BE2C (cell line): ENCODE data around the gene POU3F1.

Experiments
- DNase-seq: peaks from one replicate; pipeline ENCODE4 v3.0.0-alpha.2; 2020
- H3K27me3 ChIP-seq: fragments of 250-450 bp; sonication (Bioruptor Pico); 2 replicates; pipeline ENCODE4 v1.5.1; 2020; ENCODE audit warnings: mild to moderate bottlenecking
- H3K36me3 ChIP-seq: fragments of 250-450 bp; sonication (Bioruptor Pico); 2 replicates; pipeline ENCODE4 v1.5.1; 2020; ENCODE audit warnings: mild to moderate bottlenecking
- H3K4me1 ChIP-seq: fragments of 250-450 bp; sonication (Bioruptor Pico); 2 replicates; pipeline ENCODE4 v1.5.1; 2020
- H3K4me3 ChIP-seq: 2 replicates; pipeline ENCODE4 v1.5.1; 2011; ENCODE audit warnings: low read depth, low read length
- H3K9me3 ChIP-seq: fragments of 250-450 bp; sonication (Bioruptor Pico); 2 replicates; pipeline ENCODE4 v1.5.1; 2020
- CTCF ChIP-seq: IDR thresholded peaks from 2 replicates; pipeline ENCODE4 v1.5.1; 2012; ENCODE audit warnings: mild to moderate bottlenecking, low read depth, low read length

Gene POU3F1

GRCh38 chr1:38084700-38085099 lies 38.1 kb upstream of the POU3F1 start:
- TF ChIP-seq CTCF: no peak
- H3K9me3 ChIP-seq: no peaks in the 10 kb centered on the region
- H3K4me3 ChIP-seq: no peak overlapping the region
- no peaks in the 10 kb centered on the region for H3K4me1 ChIP-seq
- no peak for DNase-seq
- no peaks in the 10 kb centered on the region for H3K27me3 ChIP-seq
- no peaks in the 10 kb centered on the region for H3K36me3 ChIP-seq

DNA sequence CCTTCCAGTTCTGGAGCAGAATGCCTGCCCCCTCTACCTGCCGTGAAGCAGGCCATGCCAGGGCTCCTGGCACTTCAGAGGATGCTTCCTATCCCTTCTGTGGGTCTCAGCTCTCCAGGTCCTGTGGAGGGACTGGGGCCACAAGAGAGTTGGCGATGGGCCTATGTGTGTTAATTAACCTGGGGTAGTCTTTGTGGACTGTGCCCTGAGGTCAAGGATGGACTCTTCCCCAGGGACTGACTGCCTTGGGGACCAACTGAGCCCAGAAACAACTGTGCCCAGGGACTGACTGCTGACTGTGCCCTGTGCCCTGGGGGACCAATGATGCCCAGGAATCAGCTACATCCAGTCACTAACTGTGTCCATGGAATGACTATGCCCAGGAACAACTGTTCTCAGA lies 37.5 kb upstream of the POU3F1 start:
- Histone ChIP-seq H3K9me3 (no peaks in the 10 kb centered on the region), H3K36me3 (no peaks in the 10 kb centered on the region), H3K4me1 (no peaks in the 10 kb centered on the region), H3K4me3 (no peak overlapping the region), H3K27me3 (no peaks in the 10 kb centered on the region)
- DNase-seq: no peak
- no peak for TF ChIP-seq CTCF

GRCh38 chr1:38083541-38083940 lies 36.9 kb upstream of the POU3F1 start:
- DNase-seq: peak; percentile 23

GRCh38 chr1:38082769-38083263 lies 36.2 kb upstream of the POU3F1 start:
- no peak for TF ChIP-seq CTCF
- no peak overlapping the region for H3K4me3 ChIP-seq
- no peaks in the 10 kb centered on the region for H3K4me1 ChIP-seq
- no peaks in the 10 kb centered on the region for H3K27me3 ChIP-seq
- no peaks in the 10 kb centered on the region for H3K9me3 ChIP-seq
- DNase-seq: no peak
- no peaks in the 10 kb centered on the region for H3K36me3 ChIP-seq

More at GRCh38 chr1:38083541-38083940, 36.9 kb upstream of the POU3F1 start:
- no peaks in the 10 kb centered on the region for H3K36me3 ChIP-seq
- H3K4me3 ChIP-seq: no peak overlapping the region
- TF ChIP-seq CTCF: no peak
- H3K4me1 ChIP-seq: no peaks in the 10 kb centered on the region
- H3K27me3 ChIP-seq: no peaks in the 10 kb centered on the region
- H3K9me3 ChIP-seq: no peaks in the 10 kb centered on the region

GRCh38 chr1:38079019-38079418 lies 32.4 kb upstream of the POU3F1 start:
- Histone ChIP-seq H3K36me3 (no peaks in the 10 kb centered on the region), H3K4me3 (no peak overlapping the region), H3K4me1 (peaks cover 4% of the 10 kb centered on the region), H3K9me3 (no peaks in the 10 kb centered on the region), H3K27me3 (no peaks in the 10 kb centered on the region)
- DNase-seq: no peak
- no peak for TF ChIP-seq CTCF

DNA sequence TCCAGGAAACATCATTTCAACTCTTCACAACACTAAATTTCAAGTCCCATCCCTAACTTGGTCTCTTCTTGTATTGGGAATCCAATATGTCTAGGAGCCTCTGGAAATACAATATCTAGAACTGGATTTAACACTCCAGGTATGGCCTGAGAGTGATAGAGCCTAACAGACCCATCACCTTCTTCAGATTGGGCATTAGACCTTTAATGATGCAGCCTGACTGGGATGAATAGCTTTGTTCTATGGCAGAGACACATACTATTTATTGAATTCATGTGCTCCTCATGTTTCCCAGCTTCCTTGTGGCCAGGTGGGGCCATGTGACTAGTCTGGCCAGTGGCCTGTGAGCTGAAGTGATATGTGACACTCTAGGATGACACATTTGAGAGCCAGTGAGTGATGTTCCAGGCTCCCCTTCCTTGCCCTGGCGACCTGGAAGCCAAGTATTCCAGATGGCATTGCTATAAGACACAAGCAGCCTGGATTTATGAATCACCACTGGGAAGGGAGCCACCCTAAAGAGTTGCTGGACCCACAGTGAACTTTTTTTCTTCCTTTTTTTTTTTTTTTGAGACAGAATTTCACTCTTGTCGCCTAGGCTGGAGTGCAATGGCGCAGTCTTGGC lies 31.0 kb upstream of the POU3F1 start:
- Histone ChIP-seq H3K4me3 (no peak overlapping the region), H3K4me1 (peaks cover 4% of the 10 kb centered on the region), H3K36me3 (no peaks in the 10 kb centered on the region), H3K9me3 (no peaks in the 10 kb centered on the region), H3K27me3 (no peaks in the 10 kb centered on the region)
- TF ChIP-seq CTCF: no peak
- DNase-seq: no peak
